NB4 (cell line): ENCODE results near the gene PIPOX.

Experiments
- DNase-seq: peaks from one replicate; pipeline ENCODE4 v3.0.0; 2010; ENCODE audit warnings: low read depth
- H3K4me3 ChIP-seq: one replicate; pipeline ENCODE4 v1.5.1; 2011; ENCODE audit warnings: mild to moderate bottlenecking, low read depth, low read length, moderate library complexity
- MYC ChIP-seq: IDR thresholded peaks from 2 replicates; pipeline ENCODE4 v1.6.1; 2011; ENCODE audit warnings: low read depth, low read length
- POLR2A ChIP-seq: IDR thresholded peaks from 2 replicates; pipeline ENCODE4 v1.6.1; 2011; ENCODE audit warnings: mild to moderate bottlenecking; ENCODE audit not compliant: insufficient read length; ENCODE audit errors: extremely low read depth
- TF ChIP-seq, protein P1 (sequence below): IDR thresholded peaks from one replicate; pipeline ENCODE4 v1.5.1; 2012; ENCODE audit warnings: low read depth, low read length
- TF ChIP-seq, protein P2 (sequence below): IDR thresholded peaks from 2 replicates; pipeline ENCODE4 v1.6.1; 2011; ENCODE audit warnings: low read depth, low read length

The PIPOX gene

GRCh38 chr17:29034510-29034909, 8.4 kb upstream of the PIPOX start:
- no peak overlapping the region for H3K4me3 ChIP-seq
- TF ChIP-seq POLR2A (no peak), MYC (no peak)
- TF ChIP-seq, protein P1, sequence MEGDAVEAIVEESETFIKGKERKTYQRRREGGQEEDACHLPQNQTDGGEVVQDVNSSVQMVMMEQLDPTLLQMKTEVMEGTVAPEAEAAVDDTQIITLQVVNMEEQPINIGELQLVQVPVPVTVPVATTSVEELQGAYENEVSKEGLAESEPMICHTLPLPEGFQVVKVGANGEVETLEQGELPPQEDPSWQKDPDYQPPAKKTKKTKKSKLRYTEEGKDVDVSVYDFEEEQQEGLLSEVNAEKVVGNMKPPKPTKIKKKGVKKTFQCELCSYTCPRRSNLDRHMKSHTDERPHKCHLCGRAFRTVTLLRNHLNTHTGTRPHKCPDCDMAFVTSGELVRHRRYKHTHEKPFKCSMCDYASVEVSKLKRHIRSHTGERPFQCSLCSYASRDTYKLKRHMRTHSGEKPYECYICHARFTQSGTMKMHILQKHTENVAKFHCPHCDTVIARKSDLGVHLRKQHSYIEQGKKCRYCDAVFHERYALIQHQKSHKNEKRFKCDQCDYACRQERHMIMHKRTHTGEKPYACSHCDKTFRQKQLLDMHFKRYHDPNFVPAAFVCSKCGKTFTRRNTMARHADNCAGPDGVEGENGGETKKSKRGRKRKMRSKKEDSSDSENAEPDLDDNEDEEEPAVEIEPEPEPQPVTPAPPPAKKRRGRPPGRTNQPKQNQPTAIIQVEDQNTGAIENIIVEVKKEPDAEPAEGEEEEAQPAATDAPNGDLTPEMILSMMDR: no peak
- TF ChIP-seq, protein P2, sequence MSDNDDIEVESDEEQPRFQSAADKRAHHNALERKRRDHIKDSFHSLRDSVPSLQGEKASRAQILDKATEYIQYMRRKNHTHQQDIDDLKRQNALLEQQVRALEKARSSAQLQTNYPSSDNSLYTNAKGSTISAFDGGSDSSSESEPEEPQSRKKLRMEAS: no peak
- DNase-seq: no peak

DNA sequence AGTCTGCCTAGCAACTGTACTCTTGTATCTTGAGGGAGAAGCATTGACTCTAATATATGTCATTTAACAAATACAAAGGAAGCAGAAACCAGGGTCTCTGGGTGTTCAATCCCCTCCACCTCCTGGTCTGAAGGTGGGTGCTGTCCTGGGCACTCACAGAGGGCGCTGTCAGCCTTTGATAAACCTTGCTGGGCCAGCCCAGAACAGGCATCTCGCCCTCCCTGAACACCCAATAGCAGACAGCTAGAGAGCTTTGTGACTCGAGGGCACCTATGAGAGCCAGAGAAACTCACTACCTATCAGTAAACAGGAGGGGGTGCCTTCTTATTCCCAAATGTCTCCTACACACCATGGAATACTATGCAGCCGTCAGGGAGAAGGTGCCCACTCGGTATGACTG, 6.4 kb upstream of the PIPOX start:
- no peak overlapping the region for H3K4me3 ChIP-seq
- DNase-seq: no peak
- TF ChIP-seq POLR2A (no peak), MYC (no peak)
- TF ChIP-seq, protein P2: no peak
- TF ChIP-seq, protein P1: no peak

DNA sequence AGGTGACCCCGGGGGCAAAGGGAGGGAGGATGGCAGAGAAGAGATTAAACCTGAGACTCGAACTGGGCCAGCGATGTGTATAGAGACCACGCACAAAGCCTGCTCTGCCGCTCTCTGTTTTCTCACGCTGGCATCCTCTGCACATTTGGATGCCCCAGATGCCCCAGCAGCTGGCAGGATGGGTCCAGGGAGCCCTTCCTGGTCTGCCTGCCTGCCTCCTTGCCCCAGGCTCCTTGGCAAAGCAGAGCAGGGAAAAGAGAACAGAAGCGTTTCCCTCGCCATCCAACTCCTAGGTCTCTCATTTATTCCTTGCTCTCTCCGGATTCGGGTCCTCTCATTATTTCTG, 5.2 kb upstream of the PIPOX start:
- H3K4me3 ChIP-seq: no peak overlapping the region
- no peak for DNase-seq
- TF ChIP-seq, protein P2: no peak
- TF ChIP-seq, protein P1: no peak
- TF ChIP-seq POLR2A (no peak), MYC (no peak)

GRCh38 chr17:29038085-29038795, 4.7 kb upstream of the PIPOX start:
- H3K4me3 ChIP-seq: no peak overlapping the region
- TF ChIP-seq, protein P1: no peak
- TF ChIP-seq MYC (no peak), POLR2A (no peak)
- TF ChIP-seq, protein P2: no peak
- DNase-seq: no peak

GRCh38 chr17:29039764-29040598, 3.0 kb upstream of the PIPOX start:
- DNase-seq: no peak
- H3K4me3 ChIP-seq: no peak overlapping the region
- TF ChIP-seq MYC: no peak
- TF ChIP-seq, protein P2: no peak
- TF ChIP-seq, protein P1: no peak
- no peak for TF ChIP-seq POLR2A
